NCI-H226 (cell line): ENCODE measurements around the gene OSBPL8.
"Not testable (repeated sequence)": the region's sequence is repeated elsewhere in the genome, so short reads cannot be mapped to it uniquely, and the experiment has no call there.

Experiments used
- DNase-seq: peaks from one replicate; pipeline ENCODE4 v3.0.0-alpha.2; 2015

OSBPL8 gene

DNA sequence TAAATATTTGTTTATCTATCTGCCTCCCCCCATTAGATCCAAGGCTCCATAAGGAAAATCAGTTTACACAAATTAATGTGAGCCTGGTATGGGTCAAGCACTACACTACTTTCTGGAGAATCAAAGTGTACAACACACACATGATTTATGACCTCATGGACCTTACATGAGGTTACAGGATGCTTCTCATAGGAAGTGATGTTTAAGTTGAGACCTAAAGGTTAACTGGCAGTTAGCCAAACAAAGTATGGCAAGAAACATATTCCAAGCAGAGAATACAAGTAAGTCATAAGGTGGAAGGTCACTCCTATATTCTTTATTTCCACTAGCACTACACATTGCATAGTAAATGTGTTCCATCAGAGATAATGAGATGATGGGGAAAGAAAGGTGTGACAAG is 39.2 kb downstream of the OSBPL8 start:
- DNase-seq, result no peak

DNA sequence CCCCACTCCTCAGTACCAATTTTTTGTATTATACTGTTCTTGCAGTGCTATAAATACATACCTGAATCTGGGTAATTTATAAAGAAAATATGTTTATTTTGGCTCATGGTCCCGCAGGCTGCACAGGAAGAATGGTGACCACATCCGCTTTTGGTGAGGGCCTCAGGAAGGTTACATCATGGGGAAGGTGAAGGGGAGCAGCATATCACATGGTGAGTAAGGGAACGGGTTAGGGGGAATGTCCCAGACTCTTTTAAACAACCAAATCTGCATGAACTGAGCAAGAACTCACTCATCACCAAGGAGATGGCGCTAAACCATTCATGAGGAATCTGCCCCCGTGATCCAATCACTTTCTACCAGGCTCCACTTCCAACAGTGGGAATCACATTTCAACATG is 40.0 kb downstream of the OSBPL8 start:
- no peak for DNase-seq

DNA sequence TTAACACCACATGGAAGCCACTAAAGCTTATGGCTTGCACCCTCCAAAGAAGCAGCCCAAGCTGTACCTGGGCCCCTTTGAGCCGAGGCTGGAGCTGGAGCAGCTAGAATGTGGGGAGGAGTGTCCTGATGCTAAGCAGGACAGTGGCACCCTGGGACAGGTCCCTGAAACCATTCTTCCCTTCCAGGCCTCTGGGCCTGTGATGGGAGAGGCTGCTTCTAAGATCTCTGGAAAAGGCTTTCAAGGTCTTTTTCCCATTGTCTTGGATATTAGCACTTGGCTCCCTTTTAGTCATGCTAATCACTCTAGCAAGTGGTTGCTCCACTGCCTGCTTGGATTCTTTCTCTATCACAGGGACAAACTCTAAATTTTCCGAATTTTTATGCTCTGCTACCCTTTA is 40.9 kb downstream of the OSBPL8 start:
- no peak for DNase-seq

DNA sequence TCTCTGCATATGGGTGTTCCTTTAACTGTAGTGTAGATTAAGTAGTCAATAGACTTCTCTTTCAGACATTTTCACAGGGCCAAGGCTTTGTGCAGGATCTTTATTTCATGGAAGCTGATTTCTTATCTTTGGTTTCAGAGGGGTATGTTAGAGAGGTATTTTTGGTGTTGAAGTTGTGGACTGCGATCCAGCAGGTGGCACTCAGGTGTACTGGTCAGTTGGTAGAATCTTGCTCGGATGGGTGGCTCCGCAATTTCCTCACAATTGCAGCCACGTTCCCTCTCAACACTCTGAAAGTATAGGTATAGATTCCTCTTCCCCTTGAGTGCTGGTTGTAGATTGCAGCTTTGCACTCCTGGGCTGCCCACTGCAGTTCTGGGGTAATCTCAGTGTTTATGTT is 44.3 kb downstream of the OSBPL8 start:
- DNase-seq, result no peak

DNA sequence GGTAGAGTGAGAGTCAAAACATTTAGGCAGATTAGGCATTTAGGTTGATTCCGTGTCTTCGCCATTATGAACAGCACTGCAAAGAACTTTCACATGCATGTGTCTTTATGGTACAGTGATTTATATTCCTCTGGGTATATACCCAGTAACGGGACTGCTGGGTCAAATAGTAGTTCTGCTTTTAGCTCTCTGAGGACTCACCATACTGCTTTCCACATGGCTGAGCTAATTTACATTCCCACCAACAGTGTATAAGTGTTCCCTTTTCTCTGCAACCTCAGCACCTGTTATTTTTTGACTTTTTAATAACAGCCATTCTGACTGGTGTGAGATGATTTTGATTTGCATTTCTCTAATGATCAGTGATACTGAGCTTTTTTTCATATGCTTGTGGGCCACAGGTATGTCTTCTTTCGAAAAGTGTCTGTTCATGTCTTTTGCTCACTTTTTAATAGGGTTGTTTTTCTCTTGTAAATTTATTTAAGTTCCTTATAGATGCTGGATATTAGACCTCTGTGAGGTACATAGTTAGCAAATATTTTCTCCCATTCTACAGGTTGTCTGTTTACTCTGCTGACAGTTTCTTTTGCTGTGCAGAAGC is 48.4 kb downstream of the OSBPL8 start:
- DNase-seq, result not testable (repeated sequence)

DNA sequence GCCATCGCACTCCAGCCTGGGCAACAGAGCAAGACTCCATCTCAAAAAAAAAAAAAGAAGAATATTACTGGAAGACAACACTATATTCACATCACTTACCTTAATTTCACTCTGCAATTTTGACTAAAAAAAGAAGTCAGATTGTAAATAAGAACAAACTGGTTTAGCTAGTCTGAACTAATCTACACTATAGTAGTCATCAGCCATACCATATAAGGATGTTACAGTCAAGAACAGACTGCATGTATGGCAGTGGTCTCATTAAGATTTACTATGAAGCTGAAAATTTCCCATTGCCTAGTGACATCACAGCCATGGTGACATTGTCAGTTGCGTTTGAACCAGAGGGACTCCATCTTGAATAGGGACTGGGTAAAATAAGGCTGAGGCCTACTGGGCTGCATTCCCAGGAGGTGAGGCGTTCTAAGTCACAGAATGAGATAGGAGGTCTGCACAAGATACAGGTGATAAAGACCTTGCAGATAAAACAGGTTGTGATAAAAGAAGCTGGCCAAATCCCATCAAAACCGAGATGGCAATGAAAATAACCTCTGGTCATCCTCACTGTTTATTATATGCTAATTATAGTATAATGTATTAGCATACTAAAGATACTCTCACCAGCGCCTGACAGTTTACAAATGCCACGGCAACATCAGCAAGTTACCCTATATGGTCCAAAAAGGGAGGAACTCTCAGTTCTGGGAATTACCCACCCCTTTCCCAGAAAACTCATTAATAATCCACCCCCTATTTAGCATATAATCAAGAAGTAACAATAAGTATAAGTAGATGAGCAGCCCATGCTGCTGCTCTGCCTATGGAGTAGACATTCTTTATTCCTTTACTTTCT is 51.2 kb downstream of the OSBPL8 start:
- no peak for DNase-seq

DNA sequence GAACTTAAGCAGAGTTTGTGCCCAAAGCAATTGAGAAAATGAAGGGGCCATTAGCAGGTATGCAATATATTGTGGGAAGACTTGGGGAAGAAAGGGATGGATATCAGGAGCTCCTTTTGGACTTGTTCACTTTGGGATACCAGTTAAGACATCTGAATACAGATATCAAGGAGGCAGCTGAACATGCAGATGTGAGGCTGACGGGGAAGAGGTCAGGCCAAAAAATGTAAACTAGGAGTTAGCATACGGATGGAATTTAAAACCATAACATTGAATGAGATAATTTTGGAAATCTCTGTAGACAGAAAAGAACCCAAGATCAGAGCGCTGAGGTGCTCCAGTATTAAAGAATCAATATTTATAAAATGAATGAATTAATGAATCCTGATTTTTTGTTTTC is 53.4 kb downstream of the OSBPL8 start:
- DNase-seq, result no peak

DNA sequence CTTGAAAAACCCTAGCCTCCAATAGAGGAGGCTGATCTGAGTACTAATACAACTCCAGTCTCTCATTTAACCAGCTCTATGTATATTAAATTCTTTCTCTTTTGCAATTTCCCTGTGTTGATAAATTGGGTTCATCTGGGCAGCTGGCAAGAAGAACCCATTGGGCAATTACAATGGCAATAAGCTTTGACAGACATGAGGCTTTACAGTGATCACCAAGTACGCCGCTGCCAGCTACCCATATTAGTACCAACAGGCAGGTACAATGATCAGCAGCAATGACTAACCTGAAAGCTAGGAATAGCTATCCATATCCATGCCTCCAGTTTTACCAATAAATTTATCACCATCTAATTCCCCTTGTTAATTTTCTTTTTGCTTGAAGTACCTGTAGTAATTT is 54.5 kb downstream of the OSBPL8 start:
- no peak for DNase-seq

DNA sequence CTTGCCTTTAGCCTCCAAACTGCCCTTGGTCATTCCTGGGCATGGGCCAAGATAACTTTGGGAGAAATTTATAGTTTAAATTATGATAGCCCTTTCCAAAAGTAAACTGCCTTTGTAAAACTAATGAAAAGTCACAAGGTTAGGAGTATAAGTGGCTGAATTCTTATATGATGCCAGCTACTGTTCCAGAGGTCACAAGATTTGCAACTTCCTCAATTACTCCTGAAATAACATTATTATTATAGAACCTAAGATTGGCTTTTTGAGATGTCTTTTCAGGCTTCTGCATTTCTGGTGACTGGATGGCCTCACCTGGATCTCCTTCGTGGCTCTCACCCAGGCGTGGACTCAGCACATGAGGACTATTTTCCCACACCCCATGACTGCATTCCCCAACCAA is 55.0 kb downstream of the OSBPL8 start:
- no peak for DNase-seq

DNA sequence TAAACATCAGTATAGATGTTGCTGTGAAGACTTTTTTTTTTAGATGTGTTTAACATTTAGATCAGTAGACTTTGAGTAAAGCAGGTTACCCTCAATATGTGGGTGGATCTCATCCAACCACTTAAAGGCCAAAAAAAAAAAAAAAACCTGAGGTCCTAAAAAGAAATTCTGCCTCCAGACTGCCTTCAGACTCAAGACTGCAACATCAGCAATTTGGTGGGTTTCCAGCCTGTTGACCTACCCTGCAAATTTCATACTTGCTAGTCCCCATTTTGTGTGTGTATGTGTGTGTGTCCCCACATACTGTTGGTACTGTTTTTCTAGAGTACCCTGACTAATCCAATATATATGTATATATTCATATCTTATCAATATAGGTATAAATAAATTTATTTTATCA is 55.6 kb downstream of the OSBPL8 start:
- no peak for DNase-seq

DNA sequence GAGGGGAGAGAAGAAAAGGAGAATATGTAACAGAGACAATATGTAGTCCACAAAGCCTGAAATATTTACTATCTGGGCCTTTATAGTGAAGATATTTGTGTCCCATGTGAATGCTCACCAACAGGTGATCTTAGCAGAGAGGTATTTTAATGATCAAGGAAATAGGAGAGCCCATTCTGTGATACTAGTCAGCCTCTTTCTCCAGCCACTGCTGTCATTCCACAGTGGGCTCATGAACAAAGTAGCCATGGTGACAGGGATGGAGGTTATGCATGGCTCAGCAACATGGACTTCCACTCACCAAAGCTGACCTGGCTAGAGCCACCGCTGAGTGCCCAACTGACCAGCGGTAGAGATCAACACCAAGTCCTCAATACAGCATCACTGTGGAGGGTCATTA is 58.2 kb downstream of the OSBPL8 start:
- no peak for DNase-seq

DNA sequence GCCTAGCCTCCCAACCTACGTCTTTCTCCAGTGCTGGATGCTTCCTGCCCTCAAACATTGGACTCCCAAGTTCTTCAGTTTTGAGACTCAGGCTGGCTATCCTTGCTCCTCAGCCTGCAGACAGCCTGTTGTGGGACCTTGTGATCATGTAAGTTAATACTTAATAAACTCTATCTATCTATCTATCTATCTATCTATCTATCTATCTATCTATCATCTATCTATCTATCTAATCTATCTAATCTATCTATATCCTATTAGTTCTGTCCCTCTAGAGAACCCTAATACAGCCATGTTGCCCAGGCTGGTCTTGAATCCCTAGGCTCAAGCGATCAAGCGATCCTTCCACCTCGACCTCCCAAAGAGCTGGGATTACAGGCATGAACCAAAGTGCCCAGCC is 60.4 kb downstream of the OSBPL8 start:
- DNase-seq, result not testable (repeated sequence)

DNA sequence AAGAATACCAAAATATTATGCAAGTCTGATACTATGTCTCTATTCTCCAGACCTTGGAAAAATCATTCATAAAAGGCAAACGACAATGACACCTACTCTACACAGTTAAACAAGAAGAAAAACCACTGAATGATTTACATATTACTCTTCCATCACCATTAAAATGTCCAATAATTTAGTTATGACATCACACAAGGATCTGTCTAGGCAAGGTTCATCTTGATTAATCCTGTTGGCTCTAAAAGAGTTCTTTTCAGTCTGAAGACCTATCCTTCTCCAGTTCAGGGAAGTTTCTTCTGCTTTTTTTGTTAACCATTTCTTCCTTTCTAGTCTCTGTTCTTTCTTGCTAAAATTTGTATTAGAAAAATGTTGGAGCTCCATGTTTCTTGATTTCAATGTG is 64.0 kb downstream of the OSBPL8 start:
- no peak for DNase-seq

DNA sequence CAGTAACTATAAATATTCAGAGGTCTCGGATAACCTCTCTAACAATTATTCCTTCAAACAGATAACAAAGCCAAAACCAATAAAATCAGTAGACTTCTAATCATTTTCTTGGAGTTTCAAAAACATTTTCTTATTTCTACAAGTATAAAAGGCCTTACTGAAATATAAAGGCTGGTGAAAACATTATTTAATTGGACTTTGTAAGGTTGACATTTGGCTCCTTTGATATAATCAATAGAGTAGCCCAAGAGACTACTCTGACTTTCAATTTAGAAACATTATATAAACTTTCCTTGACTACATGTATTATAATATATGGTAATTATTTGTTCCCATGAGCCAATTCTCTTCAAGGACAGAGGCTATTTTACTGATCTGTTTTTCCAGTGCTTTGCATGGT is 68.3 kb downstream of the OSBPL8 start:
- no peak for DNase-seq

DNA sequence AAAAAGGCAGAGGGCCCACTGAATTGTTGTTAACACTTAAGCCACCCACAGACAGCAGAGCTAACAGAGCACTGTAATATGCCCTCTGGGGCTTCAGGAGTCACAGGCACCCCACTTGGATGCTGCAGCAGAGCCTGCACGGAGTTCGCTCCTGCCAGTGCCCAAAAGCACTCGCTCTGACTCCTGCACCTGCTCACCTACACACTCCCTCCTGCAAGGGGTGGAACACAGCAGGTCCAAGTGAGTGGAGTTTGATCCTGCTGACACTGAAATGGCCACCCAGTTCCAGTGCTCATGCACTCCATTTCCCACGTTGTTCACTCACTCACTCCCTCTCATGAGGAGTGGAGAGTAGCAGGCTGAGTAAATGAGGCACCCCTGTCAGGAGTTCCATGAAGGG is 68.8 kb downstream of the OSBPL8 start:
- no peak for DNase-seq

DNA sequence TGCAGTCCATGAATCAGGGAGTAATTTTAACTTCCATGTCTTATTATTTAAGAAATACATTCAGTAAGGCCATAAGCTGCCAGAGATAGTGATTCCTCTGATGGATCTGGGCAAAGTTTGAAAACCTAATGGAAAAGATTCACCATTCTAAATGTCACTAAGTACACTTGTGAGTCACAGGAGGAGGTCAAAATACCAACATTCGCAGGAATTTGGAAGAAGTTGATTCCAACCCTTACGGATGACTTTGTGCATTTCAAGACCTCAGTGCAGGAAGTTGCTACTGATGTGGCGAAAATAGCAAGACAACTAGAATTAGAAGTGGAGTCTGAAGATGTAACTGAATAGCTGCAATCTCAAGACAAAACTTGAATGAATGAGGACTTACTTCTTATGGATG is 69.8 kb downstream of the OSBPL8 start:
- DNase-seq, result no peak

DNA sequence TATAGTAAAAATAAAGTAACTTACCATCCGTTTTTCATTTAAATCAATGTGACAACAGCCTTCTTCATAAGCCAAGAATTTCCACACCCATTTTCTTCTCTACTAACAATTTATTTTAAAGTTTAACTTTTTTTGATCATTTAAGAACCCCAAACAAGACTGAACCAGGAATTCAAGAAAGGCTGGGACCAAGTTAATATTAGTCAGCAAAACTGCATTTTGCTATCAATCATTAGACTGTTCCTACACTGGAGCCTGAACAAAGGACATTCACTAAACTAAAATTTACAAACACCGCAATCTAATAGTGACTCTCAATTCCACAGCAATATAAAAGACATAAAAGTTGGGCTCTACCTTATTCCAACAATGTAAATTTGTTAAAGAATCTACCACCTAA is 73.6 kb downstream of the OSBPL8 start:
- DNase-seq, result no peak

DNA sequence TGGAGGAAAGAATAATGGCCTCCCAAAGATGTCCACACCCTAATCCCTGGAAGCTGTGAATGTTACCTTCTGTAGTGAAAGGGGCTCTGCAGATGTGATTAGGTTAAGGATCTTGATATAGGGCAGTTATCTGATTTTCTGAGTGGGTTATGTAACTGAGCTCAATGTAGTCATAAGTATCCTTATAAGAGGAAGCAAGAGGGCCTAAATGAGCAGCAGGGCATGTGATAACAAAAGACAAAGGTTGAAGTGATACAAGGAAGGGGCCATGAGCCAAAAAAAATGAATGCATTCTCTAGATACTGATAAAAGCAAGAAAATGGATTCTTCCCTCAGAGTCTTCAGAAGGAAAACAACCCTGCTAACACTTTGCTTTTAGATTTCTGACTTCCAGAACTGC is 78.8 kb downstream of the OSBPL8 start:
- DNase-seq, result peak; percentile 21

DNA sequence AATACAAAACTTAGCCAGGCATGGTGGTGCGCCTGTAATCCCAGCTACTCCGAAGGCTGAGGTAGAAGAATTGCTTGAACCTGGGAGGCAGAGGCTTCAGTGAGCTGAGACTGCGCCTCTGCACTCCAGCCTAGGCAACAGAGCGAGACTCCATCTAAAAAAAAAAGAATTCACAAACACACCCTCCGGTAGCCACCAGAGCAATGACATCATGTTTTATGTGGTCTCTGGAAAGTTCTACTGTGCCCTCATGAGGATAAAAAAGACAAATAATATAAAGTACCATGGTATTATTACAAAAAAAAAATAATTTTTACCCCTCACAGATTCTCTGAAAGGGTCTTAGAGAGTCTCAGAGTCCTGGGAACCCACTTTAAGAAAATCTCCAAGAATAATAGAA is 81.5 kb downstream of the OSBPL8 start:
- no peak for DNase-seq

DNA sequence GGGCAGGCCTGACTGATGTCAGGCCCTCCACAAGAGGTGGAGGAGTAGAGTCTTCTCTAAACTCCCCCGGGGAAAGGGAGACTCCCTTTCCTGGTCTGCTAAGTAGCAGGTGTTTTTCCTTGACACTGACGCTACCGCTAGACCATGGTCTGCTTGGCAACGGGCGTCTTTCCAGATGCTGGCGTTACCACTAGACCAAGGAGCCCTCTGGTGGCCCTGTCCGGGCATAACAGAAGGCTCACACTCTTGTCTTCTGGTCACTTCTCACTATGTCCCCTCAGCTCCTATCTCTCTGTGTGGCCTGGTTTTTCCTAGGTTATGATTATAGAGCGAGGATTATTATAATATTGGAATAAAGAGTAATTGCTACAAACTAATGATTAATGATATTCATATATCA is 86.7 kb downstream of the OSBPL8 start:
- DNase-seq, result peak; percentile 12

DNA sequence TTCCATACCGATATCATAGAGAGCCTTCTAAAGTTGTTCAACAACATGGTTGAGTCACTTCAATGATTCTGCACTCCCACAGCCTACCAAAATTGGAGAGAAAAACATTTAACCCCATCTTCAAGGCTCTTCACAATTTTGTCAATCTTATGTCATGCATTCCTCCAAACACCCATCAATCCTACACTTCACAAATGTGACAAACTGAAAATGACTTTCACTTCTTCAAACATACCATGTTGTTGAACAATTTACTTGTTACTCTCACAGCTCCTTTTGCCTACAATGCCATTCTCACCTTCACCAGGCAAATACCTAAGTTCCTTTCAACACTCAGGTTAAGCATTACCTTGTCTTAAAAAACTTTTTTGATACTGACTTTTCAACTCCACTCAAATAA is 88.0 kb downstream of the OSBPL8 start:
- peak; percentile 46 for DNase-seq

DNA sequence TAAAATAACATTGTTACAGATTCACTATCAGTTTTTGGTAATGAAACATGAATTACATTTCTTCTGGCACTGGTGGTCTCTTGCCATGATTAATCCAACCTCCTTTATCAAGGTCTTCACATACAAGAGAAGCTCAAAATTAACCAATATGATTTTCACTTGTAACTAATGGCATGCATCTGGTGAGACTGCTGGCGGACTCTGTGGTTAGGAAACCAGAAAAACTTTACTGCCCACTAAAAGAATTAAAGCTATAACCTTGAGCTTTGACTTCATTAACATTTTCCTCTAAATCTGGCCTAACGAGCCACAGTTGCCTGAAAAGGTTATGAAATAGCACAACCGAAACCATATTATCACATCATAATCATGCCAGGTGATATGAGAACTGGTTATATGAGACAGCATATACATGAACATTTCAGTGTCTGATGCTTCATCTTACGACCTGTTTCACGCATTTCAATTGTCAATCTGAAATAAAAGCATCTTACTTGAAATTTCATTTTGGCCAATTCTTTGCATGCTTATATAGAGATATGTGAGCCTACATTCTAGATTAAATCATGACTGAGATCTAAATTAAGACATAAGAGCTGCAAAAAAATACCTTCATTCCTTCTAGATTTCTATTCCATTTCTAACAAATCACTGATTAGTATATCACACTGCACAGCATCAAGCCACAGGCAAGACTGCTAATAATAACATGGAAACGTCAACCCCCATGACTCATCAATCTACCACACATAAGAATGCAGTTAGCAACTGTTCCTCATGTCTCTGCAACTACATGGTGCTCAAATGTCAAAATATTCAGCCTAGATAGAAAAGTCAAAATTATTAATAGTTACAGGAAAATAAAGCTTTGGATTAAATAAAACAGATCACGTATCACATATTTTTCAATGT is 89.3 kb downstream of the OSBPL8 start:
- DNase-seq, result peak; percentile 92

DNA sequence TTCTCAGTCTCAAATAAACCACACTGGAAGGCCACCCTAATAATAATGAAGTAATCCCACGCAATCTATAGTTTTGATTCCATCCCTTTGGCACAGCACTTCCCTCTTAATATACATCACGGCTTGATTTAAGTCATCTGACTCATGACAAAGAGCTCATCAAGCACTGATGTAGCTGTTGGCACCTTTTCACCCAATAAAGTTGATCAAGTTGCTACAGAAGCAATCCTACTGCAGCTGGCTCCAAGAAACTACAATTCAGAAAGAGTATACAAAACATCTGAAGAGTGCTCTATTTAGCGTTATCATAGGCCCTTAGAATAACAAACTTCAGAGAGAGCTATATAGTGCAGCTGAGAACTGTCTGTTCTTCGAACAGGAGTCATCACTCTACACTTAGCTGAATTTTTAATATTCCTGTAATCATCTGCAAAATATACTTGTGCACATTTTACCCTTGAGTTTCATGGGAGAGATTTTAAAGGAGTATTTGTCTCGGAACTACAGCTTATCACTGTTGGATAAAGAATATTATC is 94.9 kb downstream of the OSBPL8 start:
- no peak for DNase-seq
